ENCODE data around the gene NPEPL1. TPM values are rescaled to one million over a fixed set of nuclear protein-coding genes. Genes with fewer than 3 reads are reported as not detected.

The NPEPL1 gene
- total RNA-seq, 1 experiment from 2014 or later = 31.1 TPM

GRCh38 chr20:58646703-58647102, 45.9 kb upstream of the NPEPL1 start:
- H3K9me3 Mint-ChIP-seq = no peaks in the 10 kb centered on the region; a peak in 1 of 5 replicates
- DNase-seq = no peak

More at GRCh38 chr20:58646703-58647102, 45.9 kb upstream of the NPEPL1 start:
- no peaks in the 10 kb centered on the region for H3K4me1 ChIP-seq (ENCODE audit: insufficient read depth, low read length)
- H3K79me1 ChIP-seq (ENCODE audit: insufficient read depth, low read depth, low read length, poor library complexity, severe bottlenecking) = no peaks in the 10 kb centered on the region
- no peak overlapping the region for H2AK5ac ChIP-seq (ENCODE audit: insufficient read length, low read length)
- no peaks in the 10 kb centered on the region; the same call in 1 of the 2 replicates for H3K27me3 ChIP-seq (ENCODE audit: insufficient read depth, low read length)
- H3K9ac ChIP-seq (ENCODE audit: extremely low read depth, insufficient read length, low read length) = no peak overlapping the region
- H3K14ac ChIP-seq (ENCODE audit: insufficient read depth, low read length) = no peak overlapping the region
- Mint-ChIP-seq H3K4me1 (peaks cover 12% of the 10 kb centered on the region in 2 experiments), H3K27me3 (ENCODE audit: low read depth) (peaks cover 2% of the 10 kb centered on the region), H3K27ac (no peak overlapping the region), H3K4me3 (no peak overlapping the region), H3K36me3 (ENCODE audit: insufficient read depth in 1 of 3, low read depth in 3 of 3) (peaks cover 0 to 5% (median 2%) of the 10 kb centered on the region in 3 experiments; a peak in 5 of 7 replicates)
- no peak overlapping the region for H2AFZ ChIP-seq (ENCODE audit: low read length)
- H2BK12ac ChIP-seq (ENCODE audit: insufficient read length, low read depth, low read length) = no peak overlapping the region
- no peak overlapping the region for H3K18ac ChIP-seq (ENCODE audit: insufficient read length, low read depth, low read length)
- H3K27ac ChIP-seq (ENCODE audit: insufficient read length, low read depth, low read length) = no peak overlapping the region
- no peaks in the 10 kb centered on the region for H3K9me3 ChIP-seq (ENCODE audit: control insufficient read depth, low read depth, low read length)
- H3K56ac ChIP-seq (ENCODE audit: insufficient read length, low read depth, low read length) = no peak overlapping the region
- H4K20me1 ChIP-seq (ENCODE audit: control insufficient read depth, insufficient read depth, insufficient read length) = peaks cover 2% of the 10 kb centered on the region
- H3K23me2 ChIP-seq (ENCODE audit: insufficient read length, low read depth, low read length, poor library complexity, severe bottlenecking) = peaks cover 14% of the 10 kb centered on the region
- H3K79me2 ChIP-seq (ENCODE audit: insufficient read depth, low read length) = 0 out of 2 replicates have a peak, but pooled peaks cover 2% of the 10 kb centered on the region
- H4K5ac ChIP-seq (ENCODE audit: insufficient read length, low read depth, low read length) = no peak overlapping the region
- H2BK5ac ChIP-seq (ENCODE audit: insufficient read length, low read length) = no peak overlapping the region
- H4K8ac ChIP-seq (replicated peaks; ENCODE audit: insufficient read length, low read depth, low read length) = no peak overlapping the region
- no peak overlapping the region for H2BK15ac ChIP-seq (ENCODE audit: low read depth, low read length)
- H3K23ac ChIP-seq (ENCODE audit: insufficient read length, low read depth, low read length) = no peak overlapping the region
- no peak overlapping the region for H3T11ph ChIP-seq (ENCODE audit: low read length)
- no CpG with 5 or more reads among the region's 4 CpGs for WGBS (ENCODE audit: extremely low coverage, insufficient read length, low lambda C conversion rate)
- no peak overlapping the region for H4K91ac ChIP-seq (ENCODE audit: insufficient read length, low read depth, low read length)
- no peak overlapping the region for H3K4me2 ChIP-seq (ENCODE audit: insufficient read depth, insufficient read length, low read length)
- no peak overlapping the region for H2BK20ac ChIP-seq (ENCODE audit: low read depth, low read length, poor library complexity, severe bottlenecking)
- H3K4ac ChIP-seq (ENCODE audit: low read depth, low read length) = no peak overlapping the region
- no peak overlapping the region for H2BK120ac ChIP-seq (ENCODE audit: low read depth, low read length, poor library complexity, severe bottlenecking)
- TF ChIP-seq CTCF (conservative IDR thresholded peaks at IDR 0.05) = no peak

Data from H9 (cell line).